HG03045 (cell line): ENCODE results near the gene ABCC4.

Experiments
- ATAC-seq: cut with Tn5 transposase; IDR thresholded peaks from one replicate; pipeline ENCODE4 v1.9.1; 2021; ENCODE audit warnings: mild to moderate bottlenecking, moderate library complexity; ENCODE audit not compliant: unreplicated experiment

Gene ABCC4

GRCh38 chr13:95007322-95007721 lies 293.9 kb downstream of the ABCC4 start:
- no peak for ATAC-seq

GRCh38 chr13:95005300-95005699 lies 296.0 kb downstream of the ABCC4 start:
- no peak for ATAC-seq

- ATAC-seq, result no peak
These were observed 298.0 kb downstream of the ABCC4 start for GRCh38 chr13:95003019-95003813.

- ATAC-seq, result no peak
These were observed 299.1 kb downstream of the ABCC4 start for GRCh38 chr13:95002126-95002525.

- no peak for ATAC-seq
These were observed 301.4 kb downstream of the ABCC4 start for GRCh38 chr13:94999871-95000270.

GRCh38 chr13:94997126-94997525 lies 304.1 kb downstream of the ABCC4 start:
- ATAC-seq, result no peak

GRCh38 chr13:94996445-94996844 lies 304.8 kb downstream of the ABCC4 start:
- no peak for ATAC-seq

- ATAC-seq, result no peak
These were observed 306.7 kb downstream of the ABCC4 start for GRCh38 chr13:94994506-94994905.

- ATAC-seq, result no peak
These were observed 307.6 kb downstream of the ABCC4 start for GRCh38 chr13:94993616-94994015.

GRCh38 chr13:94992036-94992960 lies 309.0 kb downstream of the ABCC4 start:
- ATAC-seq, result no peak

GRCh38 chr13:94988654-94989053 lies 312.6 kb downstream of the ABCC4 start:
- no peak for ATAC-seq

- ATAC-seq, result no peak
These were observed 313.4 kb downstream of the ABCC4 start for GRCh38 chr13:94987869-94988268.

- no peak for ATAC-seq
These were observed 314.2 kb downstream of the ABCC4 start for GRCh38 chr13:94987081-94987480.

- no peak for ATAC-seq
These were observed 316.3 kb downstream of the ABCC4 start for GRCh38 chr13:94984958-94985357.

GRCh38 chr13:94978516-94978915 lies 322.7 kb downstream of the ABCC4 start:
- no peak for ATAC-seq

GRCh38 chr13:94974015-94974951 lies 327.0 kb downstream of the ABCC4 start:
- ATAC-seq, result no peak

- no peak for ATAC-seq
These were observed 329.0 kb downstream of the ABCC4 start for GRCh38 chr13:94972262-94972661.
